ENCODE data around the gene BTBD2.

DNA sequence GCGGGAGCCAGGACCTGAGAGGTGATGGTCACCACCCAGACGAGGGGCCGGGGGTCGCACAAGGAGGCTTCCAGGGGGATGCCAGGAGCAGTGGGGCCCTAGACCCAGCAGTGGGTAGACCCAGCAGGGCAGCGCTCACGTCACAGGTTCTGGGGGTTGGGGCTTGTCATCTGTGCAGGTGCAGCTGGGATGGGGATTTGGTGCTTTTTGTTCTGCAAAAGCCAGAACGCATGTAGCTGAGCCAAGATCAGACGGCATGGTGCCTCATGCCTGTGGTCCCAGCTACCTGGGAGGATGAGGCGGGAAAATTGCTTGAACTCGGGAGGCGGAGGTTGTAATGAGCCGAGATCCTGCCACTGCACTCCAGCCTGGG, 59.4 kb downstream of the BTBD2 start:
- no peak for TF ChIP-seq RARB (CRISPR knock-in tag; IDR thresholded peaks at IDR 0.05)
- no peak for TF ChIP-seq CREB5 (CRISPR knock-in tag; IDR thresholded peaks at IDR 0.05; ENCODE audit: low read depth)
- TF ChIP-seq ZNF70 (CRISPR knock-in tag; IDR thresholded peaks at IDR 0.05), result no peak
- TF ChIP-seq ARNTL (CRISPR knock-in tag; IDR thresholded peaks at IDR 0.05; ENCODE audit: borderline replicate concordance, low read depth), result no peak
- no peak for TF ChIP-seq TOX (CRISPR knock-in tag; IDR thresholded peaks at IDR 0.05; ENCODE audit: borderline replicate concordance)
- no peak for TF ChIP-seq POU6F1 (CRISPR knock-in tag; IDR thresholded peaks at IDR 0.05; ENCODE audit: borderline replicate concordance, low read depth)
- TF ChIP-seq ZC3H10 (CRISPR knock-in tag; IDR thresholded peaks at IDR 0.05), result no peak
